Thoracic aorta (tissue), 2 donors: ENCODE data around the gene RAB3IL1. TPM values are rescaled to one million over a fixed set of nuclear protein-coding genes. Genes with fewer than 3 reads are reported as not detected.

ENCODE experiments used
- ATAC-seq: fragments of 150-250 bp; one replicate; pipeline ENCODE4 v1.8.0; 2017; ENCODE audit warnings: low read depth; ENCODE audit not compliant: insufficient number of reproducible peaks, low FRiP score
- DNase-seq: peaks from one replicate; pipeline ENCODE4 v3.0.0-alpha.2; 2020; ENCODE audit warnings: low spot score
- H3K27ac ChIP-seq, 2 donors: fragments of 200-600 bp; sonication (generic); 1 replicate in 1 of 2; 2 replicates in 1 of 2; pipeline ENCODE4 v1.5.1; 2016; ENCODE audit warnings: mild to moderate bottlenecking in 2 of 2, moderate library complexity in 2 of 2
- H3K27me3 ChIP-seq: fragments of 200-600 bp; sonication (generic); replicated peaks from 2 replicates; pipeline ENCODE4 v1.6.0; 2016; ENCODE audit warnings: mild to moderate bottlenecking; ENCODE audit not compliant: insufficient read depth
- H3K36me3 ChIP-seq: fragments of 200-600 bp; sonication (generic); one replicate; pipeline ENCODE4 v1.5.1; 2016
- H3K4me1 ChIP-seq, 2 donors: fragments of 200-600 bp; sonication (generic); 1 replicate in 1 of 2; 2 replicates in 1 of 2; pipeline versions ENCODE4 v1.5.1 to v1.6.0; 2016; ENCODE audit warnings: low read depth in 2 of 2, mild to moderate bottlenecking in 1 of 2; ENCODE audit not compliant: control insufficient read depth in 1 of 2
- H3K4me3 ChIP-seq: fragments of 200-600 bp; sonication (generic); 2 replicates; pipeline ENCODE4 v1.5.1; 2016; ENCODE audit warnings: mild to moderate bottlenecking
- H3K9me3 ChIP-seq: fragments of 200-600 bp; sonication (generic); 2 replicates; pipeline ENCODE4 v1.5.1; 2016
- CTCF ChIP-seq: fragments of 200-600 bp; sonication (generic); IDR thresholded peaks from one replicate; pipeline ENCODE4 v1.5.1; 2019; ENCODE audit warnings: antibody characterized with exemption
- total RNA-seq, 2 donors: library from RNA; depleted of rRNA; stranded (reverse); fragments of >200 nt; gene quantifications; one replicate each; pipeline versions ENCODE4 v1.1.0 to v1.2.3, GENCODE V29; 2016

Gene RAB3IL1
- total RNA-seq, 2 donors from 2014 or later: 20.8 to 45.4 TPM

- TF ChIP-seq CTCF: no peak
- ATAC-seq (no peak), DNase-seq (no peak)
- no peaks in the 10 kb centered on the region for H3K9me3 ChIP-seq
- H3K27me3 ChIP-seq: no peaks in the 10 kb centered on the region
- H3K4me3 ChIP-seq: no peak overlapping the region
- H3K36me3 ChIP-seq: peaks cover 23% of the 10 kb centered on the region
- H3K27ac ChIP-seq: peak overlapping the region; percentile 52 to 99
- H3K4me1 ChIP-seq: peaks cover 20 to 48% of the 10 kb centered on the region in 2 donors
Measured at GRCh38 chr11:61963016-61963281, 45.6 kb upstream of the RAB3IL1 start.

- Histone ChIP-seq H3K4me1 (peaks cover 20 to 48% of the 10 kb centered on the region in 2 donors), H3K4me3 (no peak overlapping the region), H3K27ac (peak overlapping the region; percentile 52 to 99), H3K9me3 (no peaks in the 10 kb centered on the region), H3K36me3 (peaks cover 23% of the 10 kb centered on the region), H3K27me3 (no peaks in the 10 kb centered on the region)
- TF ChIP-seq CTCF: no peak
- no peak for DNase-seq
- ATAC-seq: no peak
Measured at GRCh38 chr11:61962213-61963015, 45.0 kb upstream of the RAB3IL1 start.

GRCh38 chr11:61961570-61962212 lies 44.3 kb upstream of the RAB3IL1 start:
- H3K9me3 ChIP-seq: no peaks in the 10 kb centered on the region
- peaks cover 20 to 48% of the 10 kb centered on the region in 2 donors for H3K4me1 ChIP-seq
- no peaks in the 10 kb centered on the region for H3K27me3 ChIP-seq
- peaks cover 23% of the 10 kb centered on the region for H3K36me3 ChIP-seq
- H3K4me3 ChIP-seq: no peak overlapping the region
- H3K27ac ChIP-seq: peak overlapping the region; percentile 47 to 99
- no peak for TF ChIP-seq CTCF
- ATAC-seq: no peak
- DNase-seq: no peak

GRCh38 chr11:61960532-61960931 lies 43.2 kb upstream of the RAB3IL1 start:
- no peaks in the 10 kb centered on the region for H3K9me3 ChIP-seq
- H3K27me3 ChIP-seq: no peaks in the 10 kb centered on the region
- no peak overlapping the region for H3K4me3 ChIP-seq
- peaks cover 23% of the 10 kb centered on the region for H3K36me3 ChIP-seq
- no peak for DNase-seq
- ATAC-seq: no peak
- no peak for TF ChIP-seq CTCF
- H3K4me1 ChIP-seq: peaks cover 20 to 54% of the 10 kb centered on the region in 2 donors
- no peak overlapping the region for H3K27ac ChIP-seq

- ATAC-seq: no peak
- no peaks in the 10 kb centered on the region for H3K9me3 ChIP-seq
- H3K36me3 ChIP-seq: peaks cover 18% of the 10 kb centered on the region
- TF ChIP-seq CTCF: no peak
- H3K4me1 ChIP-seq: peaks cover 13 to 55% of the 10 kb centered on the region in 2 donors
- no peak for DNase-seq
- no peaks in the 10 kb centered on the region for H3K27me3 ChIP-seq
- no peak overlapping the region for H3K27ac ChIP-seq
- H3K4me3 ChIP-seq: no peak overlapping the region
Measured at GRCh38 chr11:61959678-61960077, 42.3 kb upstream of the RAB3IL1 start.
